Melanocyte of skin (primary cell): Measurements from ENCODE around the gene TCAP. TPM values are rescaled to one million over a fixed set of nuclear protein-coding genes. Genes with fewer than 3 reads are reported as not detected.

ENCODE experiments used
- total RNA-seq, 2 donors: library from RNA; depleted of rRNA; stranded (reverse); fragments of >200 nt; gene quantifications; 2 replicates each; pipeline ENCODE4 v1.2.3, GENCODE V29; 2012

The TCAP gene
- total RNA-seq, result under 1 TPM; 0.33 to 0.34 TPM

GRCh38 chr17:39664581-39665561, at the start of gene TCAP:
Gene TCAP (plus strand): TSS chr17:39665349. CDS start chr17:39665360, 11 bp downstream.

GRCh38 chr17:39626171-39627046, 38.7 kb upstream of the TCAP start, which contains the start of gene PPP1R1B:
Gene PPP1R1B (plus strand): TSS chr17:39626952. CDS start chr17:39627393, 441 bp downstream.

GRCh38 chr17:39636927-39637736, 28.0 kb upstream of the TCAP start, which contains the start of gene STARD3:
Gene STARD3 (plus strand): TSS chr17:39637144. CDS start chr17:39653532, 16,388 bp downstream.

GRCh38 chr17:39667945-39668924, 3.1 kb downstream of the TCAP start, which contains the start of gene PNMT:
Gene PNMT (plus strand): TSS chr17:39668453. CDS start chr17:39668476, 23 bp downstream.

GRCh38 chr17:39687546-39688474, 22.7 kb downstream of the TCAP start, which contains the start of gene PGAP3:
Gene PGAP3 (minus strand): TSS chr17:39688057. CDS start chr17:39688014, 43 bp downstream.

GRCh38 chr17:39699818-39700147, 34.6 kb downstream of the TCAP start, which contains the start of gene ERBB2:
Gene ERBB2 (plus strand): TSS chr17:39700064. CDS start chr17:39700239, 175 bp downstream.

Other genes with a start within 250 kb of the TCAP start
- 10 to 100 TPM; 23.4 to 30.6 TPM for gene MED1, start 214.1 kb upstream of the TCAP start, total RNA-seq
- 10 to 100 TPM; 37.9 to 44.0 TPM for gene CDK12, start 203.9 kb upstream of the TCAP start, total RNA-seq
- not detected for gene NEUROD2, start 57.4 kb upstream of the TCAP start, total RNA-seq
- not detected for gene PPP1R1B, start 38.4 kb upstream of the TCAP start, total RNA-seq
- 10 to 100 TPM; 37.2 to 39.3 TPM for gene STARD3, start 28.2 kb upstream of the TCAP start, total RNA-seq
- not detected for gene PNMT, start 3.1 kb downstream of the TCAP start, total RNA-seq
- 1 to 10 TPM; 4.0 to 8.3 TPM for gene PGAP3, start 22.7 kb downstream of the TCAP start, total RNA-seq
- gene ERBB2, start 34.7 kb downstream of the TCAP start, total RNA-seq, result 10 to 100 TPM; 29.0 to 32.7 TPM
- 10 to 100 TPM; 19.6 to 26.8 TPM for gene MIEN1, start 65.2 kb downstream of the TCAP start, total RNA-seq
- gene GRB7, start 72.6 kb downstream of the TCAP start, total RNA-seq, result under 1 TPM in 1 of 2 donors, not detected in 1; 0.33 TPM
- gene IKZF3, start 199.0 kb downstream of the TCAP start, total RNA-seq, result not detected
- not detected for gene ZPBP2, start 202.9 kb downstream of the TCAP start, total RNA-seq